ENCODE results near the gene ACACA. TPM values are rescaled to one million over a fixed set of nuclear protein-coding genes. Genes with fewer than 3 reads are reported as not detected.

The ACACA gene
- total RNA-seq, 1 donor = 89.4 TPM

GRCh38 chr17:37310940-37311339, 95.7 kb downstream of the ACACA start:
- H3K4me3 ChIP-seq (ENCODE audit: low read depth, low read length) = no peak overlapping the region
- TF ChIP-seq CTCF (IDR thresholded peaks at IDR 0.05; ENCODE audit: insufficient read depth, low read depth, low read length) = no peak
- DNase-seq (ENCODE audit: low read depth) = peak; percentile 63

GRCh38 chr17:37309051-37309450, 97.6 kb downstream of the ACACA start:
- no peak for TF ChIP-seq CTCF (IDR thresholded peaks at IDR 0.05; ENCODE audit: insufficient read depth, low read depth, low read length)
- no peak overlapping the region for H3K4me3 ChIP-seq (ENCODE audit: low read depth, low read length)
- no peak for DNase-seq (ENCODE audit: low read depth)

- TF ChIP-seq CTCF (IDR thresholded peaks at IDR 0.05; ENCODE audit: insufficient read depth, low read depth, low read length) = no peak
- no peak for DNase-seq (ENCODE audit: low read depth)
- no peak overlapping the region for H3K4me3 ChIP-seq (ENCODE audit: low read depth, low read length)
Measured at GRCh38 chr17:37305406-37305905, 101.2 kb downstream of the ACACA start.

- no peak for TF ChIP-seq CTCF (IDR thresholded peaks at IDR 0.05; ENCODE audit: insufficient read depth, low read depth, low read length)
- DNase-seq (ENCODE audit: low read depth) = peak; percentile 45
- H3K4me3 ChIP-seq (ENCODE audit: low read depth, low read length) = no peak overlapping the region
Measured at GRCh38 chr17:37301288-37301687, 105.3 kb downstream of the ACACA start.

- no peak overlapping the region for H3K4me3 ChIP-seq (ENCODE audit: low read depth, low read length)
- TF ChIP-seq CTCF (IDR thresholded peaks at IDR 0.05; ENCODE audit: insufficient read depth, low read depth, low read length) = no peak
Measured at GRCh38 chr17:37300683-37301082, 106.0 kb downstream of the ACACA start.

GRCh38 chr17:37299257-37299980, 107.2 kb downstream of the ACACA start:
- peak overlapping the region; percentile 10 for H3K4me3 ChIP-seq (ENCODE audit: low read depth, low read length)

More at GRCh38 chr17:37300683-37301082, 106.0 kb downstream of the ACACA start:
- DNase-seq (ENCODE audit: low read depth) = no peak

More at GRCh38 chr17:37299257-37299980, 107.2 kb downstream of the ACACA start:
- no peak for TF ChIP-seq CTCF (IDR thresholded peaks at IDR 0.05; ENCODE audit: insufficient read depth, low read depth, low read length)
- peak; percentile 30 for DNase-seq (ENCODE audit: low read depth)

Measured in fibroblast of villous mesenchyme (primary cell).